OCI-LY7 (cell line): ENCODE results near the gene PTGER2. TPM values are rescaled to one million over a fixed set of nuclear protein-coding genes. Genes with fewer than 3 reads are reported as not detected.

ENCODE experiments used
- Bru-seq: library from RNA; stranded (reverse); fragments of 400-500 nt; gene quantifications from one replicate; lab custom pipeline; 2021; lab: Mats Ljungman, UMichigan
- BruChase-seq, 2 experiments: library from RNA; stranded (reverse); fragments of 400-500 nt; gene quantifications; one replicate each; lab custom pipeline; 2021; lab: Mats Ljungman, UMichigan
- BruUV-seq: library from RNA; stranded (reverse); fragments of 400-500 nt; replicated peaks from 2 replicates; lab custom pipeline; 2021; lab: Mats Ljungman, UMichigan
- CTCF ChIA-PET: fragments of 300-600 bp; sonication (Branson Sonifier 250); formaldehyde crosslinking; loops from one replicate; lab custom pipeline; 2022; ENCODE audit warnings: antibody characterized with exemption; ENCODE audit not compliant: unreplicated experiment; lab: Charles Lee
- POLR2A ChIA-PET: fragments of 300-600 bp; sonication (Branson Sonifier 250); formaldehyde crosslinking; loops from one replicate; lab custom pipeline; 2022; ENCODE audit warnings: antibody characterized with exemption; lab: Charles Lee
- DNase-seq: peaks from one replicate; pipeline ENCODE4 v3.0.0-alpha.2; 2015; ENCODE audit warnings: low spot score
- H2AFZ ChIP-seq: fragments of 200-600 bp; sonication (generic), shearing (Covaris generic); 2 replicates; pipeline ENCODE4 v1.6.1; 2014; ENCODE audit warnings: mild to moderate bottlenecking, antibody characterized with exemption, low read length, moderate library complexity
- H3K27ac ChIP-seq: fragments of 200-600 bp; sonication (generic); 2 replicates; pipeline ENCODE4 v1.5.1; 2014; ENCODE audit warnings: mixed run types, low read depth, mild to moderate bottlenecking, moderate library complexity, low read length, inconsistent platforms; ENCODE audit not compliant: poor library complexity, severe bottlenecking
- H3K36me3 ChIP-seq: fragments of 200-600 bp; sonication (generic); 2 replicates; pipeline ENCODE4 v1.6.1; 2014; ENCODE audit warnings: mild to moderate bottlenecking, antibody characterized with exemption, low read length, moderate library complexity, mixed read lengths; ENCODE audit not compliant: insufficient read depth
- H3K4me1 ChIP-seq: fragments of 200-600 bp; sonication (generic); 2 replicates; pipeline ENCODE4 v1.5.1; 2014; ENCODE audit warnings: mild to moderate bottlenecking, low read length; ENCODE audit not compliant: insufficient read depth, poor library complexity, severe bottlenecking
- H3K4me2 ChIP-seq: fragments of 200-600 bp; sonication (generic); 2 replicates; pipeline ENCODE4 v1.6.1; 2014; ENCODE audit warnings: mild to moderate bottlenecking, low read length
- H3K4me3 ChIP-seq: fragments of 200-600 bp; sonication (generic); 2 replicates; pipeline ENCODE4 v1.5.1; 2014; ENCODE audit warnings: mild to moderate bottlenecking, low read depth, low read length; ENCODE audit not compliant: poor library complexity, severe bottlenecking
- H3K79me2 ChIP-seq: fragments of 200-600 bp; sonication (generic); 2 replicates; pipeline ENCODE4 v1.6.1; 2016; ENCODE audit warnings: low read depth, mild to moderate bottlenecking, low read length, moderate library complexity, mixed read lengths; ENCODE audit not compliant: insufficient read depth
- H3K9me2 ChIP-seq: fragments of 200-600 bp; sonication (generic); 2 replicates; pipeline ENCODE4 v1.6.1; 2016; ENCODE audit warnings: mild to moderate bottlenecking, low read length, mixed read lengths; ENCODE audit not compliant: insufficient read depth
- H3K9me3 ChIP-seq: fragments of 200-600 bp; sonication (generic); 2 replicates; pipeline ENCODE4 v1.6.1; 2014; ENCODE audit warnings: mild to moderate bottlenecking, mixed run types, low read length, mixed read lengths
- H4K20me1 ChIP-seq: fragments of 200-600 bp; sonication (generic); 2 replicates; pipeline ENCODE4 v1.6.1; 2014; ENCODE audit warnings: mild to moderate bottlenecking, antibody characterized with exemption, low read length, moderate library complexity, mixed read lengths; ENCODE audit not compliant: insufficient read depth
- CTCF ChIP-seq: fragments of 200-600 bp; sonication (generic); conservative IDR thresholded peaks from 2 replicates; pipeline ENCODE4 v1.5.1; 2014; ENCODE audit warnings: mild to moderate bottlenecking, antibody characterized with exemption, low read length, moderate library complexity, mixed read lengths
- EZH2phosphoT487 ChIP-seq: fragments of 200-600 bp; sonication (generic); IDR thresholded peaks from 2 replicates; pipeline ENCODE4 v1.6.1; 2018; ENCODE audit warnings: low read depth, borderline replicate concordance, mild to moderate bottlenecking, mixed run types, antibody characterized with exemption, low read length, moderate library complexity, mixed read lengths
- intact Hi-C: fragments of 100-400 bp; cut with micrococcal nuclease; formaldehyde crosslinking; loops from one replicate; pipeline ENCODE4 v1.10.0; 2022; ENCODE audit not compliant: unreplicated experiment
- long read RNA-seq: library from polyadenylated mRNA; stranded (forward); transcript quantifications from one replicate; pipeline ENCODE4 v2.0.0, GENCODE V29; 2022
- total RNA-seq, 2 experiments: library from RNA; depleted of rRNA in 1 of 2; stranded (reverse); fragments of >200 nt in 1 of 2; shearing (Covaris generic) in 1 of 2; gene quantifications; 2 replicates each; pipeline ENCODE4 v1.2.3, GENCODE V29; 2014 to 2022

The PTGER2 gene, protein sequence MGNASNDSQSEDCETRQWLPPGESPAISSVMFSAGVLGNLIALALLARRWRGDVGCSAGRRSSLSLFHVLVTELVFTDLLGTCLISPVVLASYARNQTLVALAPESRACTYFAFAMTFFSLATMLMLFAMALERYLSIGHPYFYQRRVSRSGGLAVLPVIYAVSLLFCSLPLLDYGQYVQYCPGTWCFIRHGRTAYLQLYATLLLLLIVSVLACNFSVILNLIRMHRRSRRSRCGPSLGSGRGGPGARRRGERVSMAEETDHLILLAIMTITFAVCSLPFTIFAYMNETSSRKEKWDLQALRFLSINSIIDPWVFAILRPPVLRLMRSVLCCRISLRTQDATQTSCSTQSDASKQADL
- total RNA-seq (2014; rRNA removed; shearing (Covaris generic)) (not detected in 2 replicates), total RNA-seq (2022) (not detected in 2 replicates), Bru-seq, nascent RNA (not detected), BruChase-seq, experiment 1, labeled RNA remaining after a 6-hour chase (not detected), BruChase-seq, experiment 2, labeled RNA remaining after a 2-hour chase (not detected)
- long read RNA-seq, result 0 reads

GRCh38 chr14:52313903-52314594, at the start of gene PTGER2:
Gene PTGER2, plus strand, starts transcription at chr14:52314312. Its CDS starts 237 bp downstream, at chr14:52314549.
- CTCF ChIA-PET, result no interaction called here
- BruUV-seq, result no TSS peak
- intact Hi-C loops, result no loop called here
- no peak within 1 kb of the TSS for H3K27ac ChIP-seq
- H3K79me2 ChIP-seq, result no peaks in the 10 kb centered on the region
- no peak within 1 kb of the TSS for H3K4me3 ChIP-seq
- H4K20me1 ChIP-seq, result no peaks in the 10 kb centered on the region
- H3K36me3 ChIP-seq, result no peaks in the 10 kb centered on the region
- H3K4me2 ChIP-seq, result no peak within 1 kb of the TSS
- no peak within 1 kb of the TSS for H2AFZ ChIP-seq
- H3K9me2 ChIP-seq, result no peaks in the 10 kb centered on the region
- peaks cover 5% of the 10 kb centered on the region for H3K4me1 ChIP-seq
- no peaks in the 10 kb centered on the region for H3K9me3 ChIP-seq
- DNase-seq, result no peak
- TF ChIP-seq EZH2phosphoT487 (no peak), CTCF (no peak)
- POLR2A ChIA-PET, result interaction anchor here (0.6 kb wide), 1 partner anchor 9 kb away, joined by 8 read pairs; no protein-coding TSS in a partner anchor

DNA sequence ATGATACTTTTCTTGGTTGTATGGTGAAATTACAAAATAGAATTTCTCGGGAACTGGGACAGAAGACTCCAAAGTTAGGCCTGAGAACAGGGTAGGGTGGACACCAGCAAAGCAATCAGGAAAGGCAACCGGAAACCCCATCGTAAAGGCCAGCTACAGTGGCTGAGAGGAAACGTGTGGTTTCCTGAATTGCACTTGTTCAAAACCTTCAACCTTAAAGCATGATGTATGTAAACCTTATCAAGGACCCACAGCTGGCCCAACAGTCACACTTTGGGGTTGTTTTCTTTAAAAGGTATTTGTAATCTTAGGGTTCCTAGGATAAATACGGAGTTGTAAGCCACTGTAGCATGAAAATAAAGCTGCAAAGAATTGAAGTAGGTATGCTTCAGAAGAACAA, 48.9 kb upstream of the PTGER2 start:
- Histone ChIP-seq H3K4me2 (no peak overlapping the region), H2AFZ (no peak overlapping the region), H3K9me2 (no peaks in the 10 kb centered on the region), H3K36me3 (no peaks in the 10 kb centered on the region), H3K27ac (no peak overlapping the region), H4K20me1 (no peaks in the 10 kb centered on the region), H3K4me3 (no peak overlapping the region), H3K9me3 (no peaks in the 10 kb centered on the region), H3K79me2 (no peaks in the 10 kb centered on the region), H3K4me1 (peaks cover 4% of the 10 kb centered on the region)
- no peak for TF ChIP-seq EZH2phosphoT487
- no peak for TF ChIP-seq CTCF
- intact Hi-C loops, result no loop called here
- BruUV-seq, result no TSS peak
- ChIA-PET CTCF (no interaction called here), POLR2A (interaction anchor here (0.8 to 1.1 kb wide), 3 partner anchors 13 to 87 kb away, joined by 3 to 5 read pairs (median 3); no protein-coding TSS in a partner anchor)
- no peak for DNase-seq
